Hematopoietic multipotent progenitor cell treated with erythropoietin and hydrocortisone succinate and interleukin-3 and kit ligand, for 6 days (in vitro differentiated cells): Measurements from ENCODE around the gene FBXW10.
A peak's percentile ranks its signal among the peaks of the same experiment; 100 is the strongest.
"Not testable (repeated sequence)": the region's sequence is repeated elsewhere in the genome, so short reads cannot be mapped to it uniquely, and the experiment has no call there.

Source experiments
- DNase-seq: peaks from one replicate; pipeline ENCODE4 v3.0.0-alpha.2; 2015

Gene FBXW10

GRCh38 chr17:18743699-18744421 is at the start of gene FBXW10:
FBXW10 (plus strand) TSS chr17:18744054; CDS start chr17:18744245, 191 bp downstream.
- DNase-seq = not testable (repeated sequence)

- not testable (repeated sequence) for DNase-seq
Measured at GRCh38 chr17:18695143-18695542, 48.7 kb upstream of the FBXW10 start.

- DNase-seq = peak; percentile 4
Measured at GRCh38 chr17:18698473-18699103, 45.3 kb upstream of the FBXW10 start.

- not testable (repeated sequence) for DNase-seq
Measured at GRCh38 chr17:18705955-18706354, 37.9 kb upstream of the FBXW10 start.

GRCh38 chr17:18708215-18708614 is 35.6 kb upstream of the FBXW10 start:
- not testable (repeated sequence) for DNase-seq

GRCh38 chr17:18712354-18712999 is 31.4 kb upstream of the FBXW10 start:
- DNase-seq = peak; percentile 81

- DNase-seq = not testable (repeated sequence)
Measured at GRCh38 chr17:18718643-18719427, 25.0 kb upstream of the FBXW10 start.

GRCh38 chr17:18719428-18720110 is 24.3 kb upstream of the FBXW10 start:
- DNase-seq = not testable (repeated sequence)

- DNase-seq = not testable (repeated sequence)
Measured at GRCh38 chr17:18721775-18722547, 21.9 kb upstream of the FBXW10 start.

GRCh38 chr17:18722612-18723011 is 21.2 kb upstream of the FBXW10 start:
- DNase-seq = not testable (repeated sequence)

- DNase-seq = not testable (repeated sequence)
Measured at GRCh38 chr17:18723509-18723908, 20.3 kb upstream of the FBXW10 start.

GRCh38 chr17:18732438-18732837 is 11.4 kb upstream of the FBXW10 start:
- not testable (repeated sequence) for DNase-seq

GRCh38 chr17:18733350-18733749 is 10.5 kb upstream of the FBXW10 start:
- DNase-seq = not testable (repeated sequence)

- DNase-seq = not testable (repeated sequence)
Measured at GRCh38 chr17:18739616-18740391, 4.0 kb upstream of the FBXW10 start.

- DNase-seq = not testable (repeated sequence)
Measured at GRCh38 chr17:18741228-18741627, 2.6 kb upstream of the FBXW10 start.

GRCh38 chr17:18744726-18745125 is 872 bp downstream of the FBXW10 start:
- DNase-seq = not testable (repeated sequence)

- not testable (repeated sequence) for DNase-seq
Measured at GRCh38 chr17:18746551-18746950, 2.7 kb downstream of the FBXW10 start.

GRCh38 chr17:18747501-18747900 is 3.6 kb downstream of the FBXW10 start:
- DNase-seq = not testable (repeated sequence)

GRCh38 chr17:18750242-18750641 is 6.4 kb downstream of the FBXW10 start:
- DNase-seq = not testable (repeated sequence)

- DNase-seq = not testable (repeated sequence)
Measured at GRCh38 chr17:18753829-18754409, 10.1 kb downstream of the FBXW10 start.
